Occipital lobe (tissue), 2 donors: Measurements from ENCODE around the gene FRMD4A. TPM values are rescaled to one million over a fixed set of nuclear protein-coding genes. Genes with fewer than 3 reads are reported as not detected.
A peak's percentile ranks its signal among the peaks of the same experiment; 100 is the strongest.
"Not testable (repeated sequence)": the region's sequence is repeated elsewhere in the genome, so short reads cannot be mapped to it uniquely, and the experiment has no call there.

Source experiments
- DNase-seq: peaks from one replicate; lab custom pipeline; 2025; lab: John Stamatoyannopoulos, UW
- total RNA-seq: library from RNA; depleted of rRNA; stranded (reverse); fragments of >200 nt; gene quantifications from one replicate; pipeline ENCODE4 v1.2.3, GENCODE V29; 2014

Gene FRMD4A
- total RNA-seq, 1 donor from 2014 or later: 153 TPM

DNA sequence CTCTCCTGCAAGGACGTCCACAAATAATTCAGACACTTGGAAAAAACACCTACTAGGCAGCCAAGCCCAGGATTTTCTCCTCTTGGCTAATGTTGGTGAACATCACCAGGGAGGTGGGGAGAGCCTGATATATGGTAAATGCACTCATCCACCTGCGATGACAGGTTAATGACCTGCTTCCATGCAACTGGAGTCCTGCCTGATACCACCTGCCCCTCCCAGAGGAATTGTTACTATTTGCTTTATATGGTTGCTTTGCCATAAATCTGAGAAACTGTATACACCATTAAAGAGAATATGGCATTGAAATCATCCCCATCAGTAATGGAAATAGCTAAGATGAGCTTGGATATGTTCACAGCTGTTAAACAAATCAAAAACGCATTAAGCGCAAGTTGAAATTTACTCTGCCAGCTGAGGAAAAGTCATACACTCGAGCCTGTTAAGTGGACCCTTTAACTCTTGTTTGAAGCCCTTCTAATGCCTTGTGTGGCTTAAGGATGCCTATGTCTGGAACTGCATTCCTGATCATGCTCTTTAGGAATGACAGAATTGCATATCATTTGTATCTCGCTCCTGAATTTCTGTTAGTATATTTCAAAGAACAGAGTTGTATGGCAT, 535.6 kb downstream of the FRMD4A start:
- DNase-seq: no peak

DNA sequence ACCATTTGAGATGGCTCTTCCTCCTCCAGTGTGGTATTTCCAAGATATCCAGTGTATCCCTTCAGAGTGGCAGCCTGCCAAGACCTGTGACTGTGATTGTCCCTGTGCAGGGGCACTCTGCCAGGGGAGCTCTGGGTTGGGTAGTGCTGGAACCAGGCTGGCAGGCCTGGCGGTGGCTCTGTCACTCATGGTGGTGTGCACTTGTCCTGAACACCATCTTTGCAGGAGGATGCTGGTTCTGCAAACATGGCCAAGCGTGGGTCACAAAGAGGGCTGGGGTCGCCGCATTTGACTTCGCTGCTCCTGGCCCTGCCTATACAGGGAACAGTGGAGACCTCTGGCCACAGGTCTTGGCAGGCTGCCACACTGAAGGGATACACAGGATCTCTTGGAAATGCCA, 538.7 kb downstream of the FRMD4A start:
- peak; percentile 35 for DNase-seq

DNA sequence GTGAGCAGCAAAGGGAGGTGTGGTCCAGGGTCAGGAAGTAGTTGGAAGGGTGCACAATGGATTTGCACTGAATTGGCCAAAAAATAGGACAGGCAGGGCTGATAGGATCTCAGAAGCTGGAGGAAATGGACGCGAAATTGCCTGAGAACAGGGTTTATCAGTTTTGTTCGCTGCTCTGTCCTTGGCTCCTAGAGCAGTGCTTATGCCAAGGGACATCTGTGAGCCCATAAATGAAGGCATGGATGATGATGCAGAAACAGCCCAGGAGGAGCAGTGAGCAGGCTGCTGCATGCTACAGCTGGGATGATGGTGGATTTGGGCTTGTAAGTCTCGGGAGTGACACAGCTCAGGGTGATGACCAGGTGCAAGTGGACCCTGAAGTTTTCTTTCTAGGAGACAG, 539.2 kb downstream of the FRMD4A start:
- peak; percentile 16 for DNase-seq

DNA sequence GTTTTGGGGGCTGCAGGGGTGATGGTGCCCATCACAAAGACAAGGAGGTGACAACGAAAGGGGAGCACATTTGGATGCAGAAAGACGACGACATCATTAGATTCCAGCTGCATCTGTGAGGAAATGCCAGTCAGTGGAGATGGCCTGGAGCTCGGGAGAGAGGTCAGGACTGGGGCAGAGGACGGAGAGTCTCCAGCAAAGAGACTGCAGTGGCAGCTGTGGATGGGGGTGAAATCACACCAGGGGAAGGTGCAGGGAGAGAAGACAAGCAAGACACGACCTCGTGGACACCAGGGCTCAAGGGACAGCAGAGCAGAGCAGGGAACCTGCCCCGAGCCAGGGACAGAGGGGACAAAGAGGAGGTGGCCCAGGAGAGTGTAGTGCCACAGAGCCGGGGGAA, 540.5 kb downstream of the FRMD4A start:
- no peak for DNase-seq

DNA sequence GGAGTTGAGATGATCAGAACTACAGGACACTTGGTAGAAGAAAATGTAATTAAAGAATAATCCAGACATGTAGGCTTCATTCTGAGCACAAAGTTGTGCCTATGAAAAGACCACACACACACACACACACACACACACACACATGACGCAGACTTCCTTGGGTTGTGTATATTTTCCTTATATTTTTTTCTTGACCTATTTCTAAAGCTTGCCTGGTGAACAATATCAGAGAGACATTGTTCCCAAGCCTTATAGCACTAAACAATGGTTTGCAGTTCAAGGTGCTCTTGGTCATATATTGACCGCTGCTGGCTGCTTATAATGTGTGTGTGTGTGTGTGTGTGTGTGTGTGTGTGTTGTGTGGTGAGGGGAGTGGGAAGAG, 541.3 kb downstream of the FRMD4A start:
- no peak for DNase-seq

DNA sequence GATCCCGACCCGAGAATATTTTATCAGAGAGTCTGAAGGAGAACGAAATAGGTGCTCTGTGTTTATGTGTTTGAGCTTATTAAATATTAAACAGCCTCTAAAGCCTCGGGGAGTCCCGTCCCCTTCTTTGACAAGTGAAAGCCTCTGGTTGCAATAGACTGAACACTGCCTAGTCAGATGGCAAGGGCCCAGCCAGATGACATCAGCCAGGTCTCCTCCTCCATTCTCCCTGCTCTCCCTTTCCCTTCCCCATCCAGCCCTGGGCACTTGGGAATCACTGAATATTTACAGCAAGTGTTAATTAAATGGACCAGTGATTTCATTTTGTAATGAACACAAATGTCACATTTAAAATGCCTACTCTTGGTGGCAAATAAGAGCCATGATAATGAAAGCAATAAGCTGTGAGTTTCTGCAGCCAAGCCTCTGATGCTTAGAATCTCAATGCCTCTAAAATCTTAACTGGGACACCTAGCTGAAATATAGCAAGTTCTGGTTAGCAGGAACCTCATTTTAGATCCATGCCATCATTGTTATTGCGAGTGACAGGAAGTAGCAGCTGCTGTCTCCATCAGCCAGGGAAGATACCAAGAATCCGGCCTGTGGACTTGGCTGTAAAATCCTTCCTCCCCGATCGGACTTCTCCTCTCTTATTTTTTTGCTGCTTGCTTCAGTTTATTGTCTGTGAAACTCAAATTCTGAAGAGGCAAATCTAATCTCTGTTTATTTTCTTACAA, 541.8 kb downstream of the FRMD4A start:
- peak; percentile 16 for DNase-seq

DNA sequence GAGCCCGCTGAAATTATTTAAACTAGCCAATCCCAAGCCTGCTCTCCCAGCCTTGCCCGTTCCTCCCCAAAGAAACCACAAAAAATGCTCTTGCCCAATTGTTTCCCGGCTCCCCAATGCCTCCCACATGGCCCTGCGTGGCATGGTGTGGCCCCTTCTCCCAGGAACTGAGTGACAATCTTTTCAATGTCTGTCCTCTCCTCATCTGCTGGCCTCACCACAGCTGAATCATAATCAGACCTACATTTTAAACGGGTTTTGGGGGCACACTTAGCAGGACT, 542.5 kb downstream of the FRMD4A start:
- no peak for DNase-seq

DNA sequence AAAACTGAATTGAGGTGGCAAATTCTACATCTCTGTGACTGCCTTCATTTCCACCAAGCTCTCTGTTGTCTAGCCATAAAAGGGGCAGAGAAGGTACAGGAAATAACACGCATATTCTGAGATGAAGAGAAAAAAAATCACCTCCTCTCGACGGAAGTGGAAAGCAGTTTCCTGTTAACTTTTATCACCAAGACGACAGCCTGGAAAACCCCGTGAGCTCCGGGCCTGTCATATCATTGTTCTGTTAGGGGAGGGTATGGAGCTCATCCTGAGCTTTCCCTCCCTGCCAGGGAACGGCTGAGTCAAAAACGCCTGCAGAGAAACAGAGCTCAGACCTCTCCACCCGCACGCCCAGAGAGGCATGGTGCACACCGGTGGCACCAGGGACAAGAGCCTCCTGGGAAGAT, 543.7 kb downstream of the FRMD4A start:
- no peak for DNase-seq

DNA sequence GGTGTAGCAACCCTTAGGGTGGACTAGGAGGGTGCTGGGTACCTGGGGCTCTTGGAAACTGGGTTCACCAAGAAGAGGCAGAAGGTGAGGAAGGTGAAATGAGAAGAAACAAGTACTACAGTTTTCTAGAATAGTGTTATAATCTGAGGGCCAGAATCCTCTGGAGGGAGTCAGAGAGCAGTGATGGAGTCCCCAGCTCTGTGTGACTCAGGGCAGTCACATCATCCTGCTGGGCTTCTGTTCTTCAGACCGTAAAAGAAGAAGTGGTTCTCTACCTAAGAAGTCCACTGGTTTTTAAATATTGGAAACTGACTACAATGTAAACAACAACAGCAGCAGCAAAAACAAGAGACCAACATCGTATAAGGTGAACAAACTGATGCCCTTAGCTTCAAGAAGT, 546.7 kb downstream of the FRMD4A start:
- DNase-seq: no peak

DNA sequence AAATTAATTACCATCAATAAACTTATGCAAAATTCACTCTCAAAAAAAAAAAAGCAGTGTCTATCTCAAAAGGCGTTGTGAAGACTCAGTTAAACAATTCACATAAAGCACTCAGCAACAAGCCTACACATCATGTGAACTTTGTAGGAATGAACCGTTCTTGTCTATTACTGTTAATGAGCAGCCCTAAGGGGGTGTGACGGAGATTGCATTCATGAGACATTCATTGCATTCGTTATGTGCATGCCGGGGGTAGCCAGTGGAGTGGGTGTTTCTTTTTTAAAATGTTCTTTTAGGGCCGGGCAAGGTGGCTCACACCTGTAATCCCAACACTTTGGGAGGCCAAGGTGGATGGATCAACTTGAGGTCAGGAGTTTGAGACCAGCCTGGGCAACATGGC, 551.0 kb downstream of the FRMD4A start:
- DNase-seq: no peak

DNA sequence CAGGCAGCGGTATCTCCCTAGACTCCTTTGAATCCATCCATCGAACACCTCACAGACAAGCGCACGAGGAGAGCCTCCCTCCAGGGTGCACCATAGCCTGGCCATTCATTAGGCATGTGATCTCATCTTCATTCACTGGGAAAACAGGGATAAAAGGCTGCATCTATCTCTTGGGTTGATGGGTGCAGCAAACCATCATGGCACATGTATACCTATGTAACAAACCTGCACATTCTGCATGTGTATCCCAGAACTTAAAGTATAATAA, 552.1 kb downstream of the FRMD4A start:
- DNase-seq: not testable (repeated sequence)

DNA sequence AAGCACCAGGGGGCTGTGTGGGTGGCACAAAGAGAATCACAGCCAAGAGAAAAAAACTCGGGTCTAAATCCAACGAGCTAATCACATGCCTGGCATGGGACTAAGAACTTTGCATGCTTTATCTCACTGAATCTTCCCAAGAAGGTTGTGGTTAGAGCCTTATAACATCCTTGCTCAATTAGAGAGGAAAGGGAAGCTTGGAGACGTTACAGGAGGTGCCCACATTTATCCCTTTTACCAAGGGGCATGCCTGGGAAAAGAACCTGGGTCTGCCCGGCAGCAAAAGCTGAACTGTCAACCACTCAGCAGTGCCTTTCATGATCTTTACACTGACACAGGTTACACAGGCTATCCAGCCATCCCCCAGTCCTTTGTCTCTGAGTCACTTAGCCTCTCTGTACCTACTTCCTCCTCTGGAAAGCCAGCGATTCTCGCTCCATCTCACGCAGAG, 553.8 kb downstream of the FRMD4A start:
- DNase-seq: no peak

DNA sequence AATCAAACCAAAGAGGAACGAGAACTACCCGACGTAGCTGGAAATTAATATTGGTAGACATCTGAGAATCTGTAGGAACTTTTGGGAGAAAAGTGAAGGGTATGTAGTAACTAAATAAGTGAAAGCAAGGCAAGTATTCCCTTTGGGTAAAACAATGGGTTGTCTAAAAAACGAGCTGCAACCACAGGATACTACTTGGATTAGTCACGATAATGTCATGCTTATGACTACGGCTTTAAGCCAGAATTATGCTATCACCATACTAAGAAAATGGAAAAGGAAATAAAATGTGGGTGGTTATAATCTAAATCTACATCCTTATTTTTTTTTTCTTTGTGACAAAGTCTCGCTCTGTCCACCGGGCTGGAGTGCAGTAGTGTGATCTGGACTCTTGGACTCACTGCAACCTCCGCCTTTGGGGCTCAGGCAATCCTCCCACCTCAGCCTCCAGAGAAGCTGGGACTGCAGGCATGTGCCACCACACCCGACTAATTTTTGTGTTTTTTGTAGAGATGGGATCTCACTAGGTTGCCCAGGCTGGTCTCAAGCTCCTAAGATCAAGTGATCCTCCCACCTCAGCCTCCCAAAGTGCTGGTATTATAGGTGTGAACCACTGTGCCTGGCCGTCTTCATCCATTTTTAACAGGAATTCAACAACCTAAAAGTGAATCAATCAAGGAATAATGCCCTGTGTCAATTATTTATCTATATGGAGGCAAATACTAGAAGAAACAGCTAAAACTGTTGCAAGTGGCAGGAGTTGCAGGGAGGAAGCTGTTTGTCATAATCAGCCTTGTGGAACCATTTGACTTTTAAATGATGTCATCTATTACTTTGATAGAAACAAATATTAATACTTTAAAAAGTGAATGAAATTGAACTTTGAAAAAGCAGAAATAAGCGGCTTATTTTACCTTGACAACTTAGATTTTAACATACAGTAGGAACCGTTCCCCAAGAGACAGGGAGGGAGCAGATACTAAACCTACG, 554.6 kb downstream of the FRMD4A start:
- no peak for DNase-seq

DNA sequence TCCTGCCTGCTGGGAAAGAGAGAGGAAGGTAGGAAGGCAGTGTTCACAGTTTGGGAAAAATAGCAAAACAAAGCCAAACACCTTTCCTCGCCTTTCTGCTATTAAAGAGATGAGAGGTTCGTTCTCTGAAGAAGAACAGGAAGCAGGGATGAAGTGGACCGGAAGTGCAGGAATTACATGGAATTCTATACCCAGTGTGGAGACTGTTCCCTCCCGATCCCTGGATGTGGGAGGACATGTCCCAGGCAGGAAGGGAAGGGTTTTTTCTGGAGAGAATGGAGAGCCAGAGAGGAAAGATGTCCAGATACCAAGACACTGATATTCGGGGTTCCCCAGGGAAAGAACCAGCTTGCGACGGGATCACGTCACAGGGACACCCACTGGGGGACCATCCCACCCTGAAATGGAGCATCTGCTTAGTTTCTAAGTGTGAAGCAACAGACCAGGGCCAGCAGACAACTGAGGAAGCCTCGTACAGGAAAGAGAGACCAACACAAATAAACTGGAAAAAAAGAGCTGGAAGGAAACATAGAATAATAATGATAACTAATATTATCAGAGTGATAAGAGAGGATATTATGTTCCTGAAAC, 556.3 kb downstream of the FRMD4A start:
- no peak for DNase-seq

DNA sequence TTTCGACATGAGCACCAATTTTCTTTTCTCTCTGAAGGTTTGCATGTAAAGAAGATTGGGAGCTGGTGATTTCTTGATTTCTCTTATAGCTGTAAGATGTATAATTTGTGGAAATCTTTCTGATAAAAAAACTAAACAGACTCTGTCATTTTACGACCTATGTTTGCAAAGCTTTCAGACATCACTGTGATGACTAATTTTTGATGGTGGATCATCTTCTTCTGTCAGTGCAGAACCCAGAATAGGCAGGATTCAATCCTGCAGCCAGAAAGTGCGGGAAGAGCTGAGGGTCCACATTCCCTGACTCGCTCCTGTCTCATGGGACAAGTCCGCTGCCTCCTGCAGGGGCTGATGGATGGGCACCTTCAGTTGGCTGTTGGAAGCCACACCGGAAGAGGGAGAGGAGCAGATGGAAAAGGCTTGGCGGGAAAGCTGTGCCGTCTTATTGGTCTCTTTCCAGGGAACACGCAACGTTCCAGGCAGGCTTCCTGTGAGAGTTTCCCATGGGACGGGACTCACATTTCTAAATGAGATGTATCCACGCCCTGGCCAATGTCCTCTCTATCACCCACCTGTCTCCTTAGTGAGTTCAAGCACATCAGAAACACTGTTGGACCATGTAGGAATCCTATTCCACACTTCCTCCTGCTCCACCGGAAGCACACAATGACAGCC, 557.1 kb downstream of the FRMD4A start:
- DNase-seq: no peak

DNA sequence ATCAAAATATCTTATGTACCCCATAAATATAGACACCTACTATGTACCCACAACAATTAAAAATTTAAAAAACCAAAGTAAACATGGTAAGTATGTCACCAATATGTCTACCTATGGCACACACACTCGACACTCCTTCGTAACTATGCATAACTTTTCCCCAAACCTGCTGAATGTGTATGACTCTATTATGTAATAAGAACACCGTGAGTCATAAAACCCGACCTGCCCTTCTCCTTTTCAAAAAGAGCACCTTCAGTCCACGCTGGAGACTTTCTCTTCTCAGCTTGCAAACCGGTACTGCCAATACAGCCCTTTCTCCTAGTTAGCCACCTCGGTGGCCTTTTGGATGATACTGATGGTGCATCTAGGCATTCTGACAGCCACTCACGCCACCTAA, 557.7 kb downstream of the FRMD4A start:
- DNase-seq: no peak

DNA sequence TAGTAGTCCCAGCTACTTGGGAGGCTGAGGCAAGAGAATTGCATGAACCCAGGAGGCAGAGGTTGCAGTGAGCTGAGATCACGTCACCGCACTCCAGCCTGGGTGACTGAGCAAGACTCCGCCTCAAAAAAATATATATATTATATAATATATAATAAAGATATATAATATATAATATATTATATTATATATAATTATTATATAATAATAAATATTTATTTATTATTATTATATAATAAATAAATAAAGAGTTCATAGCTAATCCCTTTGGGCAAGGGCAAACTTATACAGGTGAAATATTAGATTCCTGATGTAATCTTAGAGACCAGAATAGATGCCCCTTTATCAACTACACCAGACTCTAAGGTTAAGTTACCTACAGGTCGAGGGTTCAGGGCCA, 558.7 kb downstream of the FRMD4A start:
- no peak for DNase-seq

DNA sequence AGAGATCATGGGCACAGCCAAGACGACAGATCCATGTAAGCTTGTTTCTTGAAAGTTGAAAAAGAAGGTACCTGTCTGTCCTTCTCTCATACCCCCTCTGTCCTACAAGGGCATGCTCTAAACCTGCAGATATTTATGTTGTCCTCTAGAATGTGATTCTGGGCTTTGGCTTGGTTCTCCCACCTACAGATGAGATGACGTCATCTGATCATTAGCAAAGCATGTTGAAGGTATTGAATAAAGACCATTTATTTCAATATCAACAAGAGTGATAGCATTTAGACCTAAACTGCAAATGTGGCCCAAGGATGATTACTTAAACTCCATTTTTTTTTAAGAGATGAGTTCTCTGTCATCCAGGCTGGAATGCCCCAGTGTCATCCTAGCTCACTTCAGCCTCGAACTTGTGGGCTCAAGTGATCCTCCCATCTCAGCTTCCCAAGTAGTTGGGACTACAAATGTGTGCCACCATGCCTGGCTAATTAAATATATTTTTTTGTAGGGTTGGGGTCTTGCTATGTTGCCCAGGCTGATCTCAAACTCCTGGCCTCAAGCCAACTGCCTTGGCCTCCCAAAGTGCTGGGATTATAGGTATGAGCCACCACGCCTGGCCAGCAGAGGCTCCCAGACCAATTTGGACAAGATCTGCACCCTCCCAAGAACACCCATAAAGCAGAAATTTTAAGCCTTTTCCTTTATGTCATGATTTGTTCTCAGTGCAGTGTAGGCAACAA, 559.8 kb downstream of the FRMD4A start:
- no peak for DNase-seq

DNA sequence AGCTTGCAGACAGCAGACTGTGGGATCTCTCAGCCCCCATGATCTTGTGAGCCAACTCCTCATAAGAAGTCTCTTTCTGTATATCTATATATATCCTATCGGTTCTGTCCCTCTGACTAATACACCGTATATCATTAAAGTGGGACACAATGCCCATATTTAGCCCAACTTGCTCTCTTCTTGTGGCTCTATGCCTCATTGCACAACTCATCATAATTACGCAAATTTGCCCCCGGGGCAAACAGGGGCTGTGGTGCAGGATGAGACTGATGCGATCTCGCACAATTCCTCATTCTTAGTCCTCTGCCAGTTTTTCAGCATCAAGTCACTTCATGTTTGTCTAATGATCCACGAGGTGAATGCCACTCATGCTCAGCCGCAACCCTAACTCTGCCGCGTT, 560.8 kb downstream of the FRMD4A start:
- DNase-seq: no peak

DNA sequence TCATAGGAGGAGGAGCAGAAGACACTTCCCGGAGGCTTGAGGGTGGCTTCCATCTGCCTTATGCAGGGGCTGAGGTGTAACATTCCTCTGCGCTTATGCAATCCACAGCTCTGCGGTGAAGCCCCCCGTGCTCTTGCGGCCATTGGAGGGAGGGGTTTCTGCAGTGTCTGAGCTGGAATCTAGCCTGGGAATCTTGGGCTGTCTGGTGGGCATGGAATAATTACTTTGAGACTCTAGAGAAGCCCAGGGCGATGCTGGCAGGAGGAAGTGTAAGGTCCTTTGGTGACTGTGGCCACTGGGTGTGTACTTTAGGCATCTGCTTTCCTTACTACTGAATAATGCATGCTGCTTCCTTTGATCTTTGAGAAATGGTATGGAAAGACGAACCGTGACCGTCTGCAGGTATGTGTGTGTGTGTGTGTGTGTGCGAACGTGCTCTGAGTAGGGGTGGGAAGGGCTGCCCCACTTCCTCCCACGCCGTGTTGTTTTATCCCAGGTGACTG, 563.0 kb downstream of the FRMD4A start:
- DNase-seq: no peak

DNA sequence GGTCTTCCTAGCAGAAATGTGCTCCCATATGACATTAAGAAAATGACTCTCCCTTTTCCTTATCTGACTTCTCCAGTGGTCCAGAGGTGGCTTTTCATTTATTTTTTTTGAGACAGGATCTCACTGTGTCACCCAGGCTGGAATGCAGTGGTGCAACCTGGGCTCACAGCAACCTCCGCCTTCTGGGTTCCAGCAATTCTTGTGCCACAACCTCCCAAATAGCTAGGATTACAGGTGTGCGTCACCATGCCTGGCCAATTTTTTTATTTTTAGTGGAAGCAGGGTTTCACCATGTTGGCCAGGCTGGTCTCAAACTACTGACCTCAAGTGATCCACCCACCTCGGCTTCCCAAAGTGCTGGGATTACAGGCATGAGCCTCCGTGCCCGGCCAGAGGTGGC, 563.6 kb downstream of the FRMD4A start:
- not testable (repeated sequence) for DNase-seq
